Activated B cell treated with CpG ODN at 0.5 μM for 24 hours (primary cell): ENCODE data around the gene PGAM5. TPM values are rescaled to one million over a fixed set of nuclear protein-coding genes. Genes with fewer than 3 reads are reported as not detected.

Experiments used
- ATAC-seq: fragments of 200-7000 bp; cut with Tn5 transposase; one replicate; pipeline ENCODE4 v1.10.0; 2021; ENCODE audit warnings: low read depth, mild to moderate bottlenecking, moderate library complexity
- CTCF ChIA-PET: fragments of 350-600 bp; sonication (Branson Sonifier 250); formaldehyde crosslinking; loops from one replicate; lab custom pipeline; 2021; ENCODE audit warnings: antibody characterized with exemption; lab: Charles Lee
- POLR2A ChIA-PET: fragments of 350-600 bp; sonication (Branson Sonifier 250); formaldehyde crosslinking; loops from one replicate; lab custom pipeline; 2021; ENCODE audit warnings: antibody characterized with exemption; lab: Charles Lee
- DNase-seq: peaks from one replicate; pipeline ENCODE4 v3.0.0; 2022
- H3K27ac Mint-ChIP-seq: one replicate; pipeline ENCODE4 v1.8.0; 2020; ENCODE audit warnings: mixed read lengths
- H3K27me3 Mint-ChIP-seq: one replicate; pipeline ENCODE4 v1.8.0; 2021; ENCODE audit warnings: mixed read lengths
- H3K36me3 Mint-ChIP-seq: one replicate; pipeline ENCODE4 v1.8.0; 2021; ENCODE audit warnings: low read depth, mixed read lengths
- H3K4me1 Mint-ChIP-seq: one replicate; pipeline ENCODE4 v1.8.0; 2021; ENCODE audit warnings: mixed read lengths
- H3K4me3 Mint-ChIP-seq: one replicate; pipeline ENCODE4 v1.8.0; 2020; ENCODE audit warnings: mild to moderate bottlenecking, mixed read lengths
- H3K9me3 Mint-ChIP-seq: one replicate; pipeline ENCODE4 v1.8.0; 2020; ENCODE audit warnings: mixed read lengths
- intact Hi-C: fragments of 100-400 bp; cut with micrococcal nuclease; formaldehyde crosslinking; loops from one replicate; pipeline ENCODE4 v1.15.1; 2024
- total RNA-seq: library from RNA; stranded (reverse); gene quantifications from 2 replicates; pipeline ENCODE4 v1.2.3, GENCODE V29; 2022
- TF ChIP-seq, protein P1 (sequence below): fragments of 200-600 bp; IDR thresholded peaks from one replicate; pipeline ENCODE4 v1.8.0; 2022; ENCODE audit warnings: antibody characterized with exemption, mild to moderate bottlenecking

The PGAM5 gene
- total RNA-seq, 1 donor from 2014 or later, result 48.7 TPM

DNA sequence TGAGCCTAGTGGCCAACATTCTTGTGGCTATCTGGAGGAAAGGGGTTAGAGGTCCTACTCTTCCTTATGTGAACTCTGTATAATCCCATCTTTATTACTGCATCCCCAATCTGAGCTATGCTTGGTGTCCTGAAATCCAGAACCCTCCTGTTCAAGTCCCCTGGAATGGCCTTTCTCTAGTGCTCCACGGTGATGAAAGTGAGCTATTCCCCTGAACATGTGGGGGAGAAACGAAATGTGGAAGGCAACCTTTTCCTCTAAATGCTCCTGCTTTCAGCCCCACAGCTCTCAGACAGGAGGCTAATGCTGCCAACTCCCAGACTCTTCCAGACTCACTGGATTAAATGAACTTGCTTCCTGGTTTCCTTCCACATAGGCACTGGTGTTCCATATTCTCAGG is 2.5 kb upstream of the PGAM5 start:
- ChIA-PET CTCF (no interaction called here), POLR2A (interaction anchor here (0.6 kb wide), 1 partner anchor 56 kb away, joined by 5 read pairs; no protein-coding TSS in a partner anchor)
- no peaks in the 10 kb centered on the region for H3K27me3 Mint-ChIP-seq
- H3K9me3 Mint-ChIP-seq, result peaks cover 10% of the 10 kb centered on the region
- peaks cover 28% of the 10 kb centered on the region for H3K4me1 Mint-ChIP-seq
- TF ChIP-seq, protein P1, sequence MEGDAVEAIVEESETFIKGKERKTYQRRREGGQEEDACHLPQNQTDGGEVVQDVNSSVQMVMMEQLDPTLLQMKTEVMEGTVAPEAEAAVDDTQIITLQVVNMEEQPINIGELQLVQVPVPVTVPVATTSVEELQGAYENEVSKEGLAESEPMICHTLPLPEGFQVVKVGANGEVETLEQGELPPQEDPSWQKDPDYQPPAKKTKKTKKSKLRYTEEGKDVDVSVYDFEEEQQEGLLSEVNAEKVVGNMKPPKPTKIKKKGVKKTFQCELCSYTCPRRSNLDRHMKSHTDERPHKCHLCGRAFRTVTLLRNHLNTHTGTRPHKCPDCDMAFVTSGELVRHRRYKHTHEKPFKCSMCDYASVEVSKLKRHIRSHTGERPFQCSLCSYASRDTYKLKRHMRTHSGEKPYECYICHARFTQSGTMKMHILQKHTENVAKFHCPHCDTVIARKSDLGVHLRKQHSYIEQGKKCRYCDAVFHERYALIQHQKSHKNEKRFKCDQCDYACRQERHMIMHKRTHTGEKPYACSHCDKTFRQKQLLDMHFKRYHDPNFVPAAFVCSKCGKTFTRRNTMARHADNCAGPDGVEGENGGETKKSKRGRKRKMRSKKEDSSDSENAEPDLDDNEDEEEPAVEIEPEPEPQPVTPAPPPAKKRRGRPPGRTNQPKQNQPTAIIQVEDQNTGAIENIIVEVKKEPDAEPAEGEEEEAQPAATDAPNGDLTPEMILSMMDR, result no peak
- intact Hi-C loops, result no loop called here
- no peak for ATAC-seq
- H3K27ac Mint-ChIP-seq, result peak overlapping the region; percentile 46
- DNase-seq, result no peak
- peaks cover 33% of the 10 kb centered on the region for H3K36me3 Mint-ChIP-seq
- no peak overlapping the region for H3K4me3 Mint-ChIP-seq

DNA sequence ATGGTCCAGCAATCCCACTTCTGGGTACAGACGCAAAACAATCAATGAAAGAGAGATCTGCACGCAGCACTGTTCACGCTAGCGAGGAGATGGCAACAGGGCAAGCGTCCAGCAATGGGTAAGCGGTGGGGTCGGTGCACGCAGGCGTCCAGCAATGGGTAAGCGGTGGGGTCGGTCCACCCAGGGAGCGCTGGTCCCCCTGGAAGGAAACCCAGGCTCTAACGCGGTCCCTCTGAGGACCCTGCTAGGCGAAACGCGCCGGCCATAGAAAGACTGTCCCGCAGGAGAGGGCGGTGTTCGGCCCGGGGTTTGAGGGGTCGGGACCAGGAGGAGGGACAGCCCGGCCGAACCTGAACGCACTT is 618 bp upstream of the PGAM5 start:
- TF ChIP-seq, protein P1, result no peak
- POLR2A ChIA-PET, result interaction anchor here (0.6 to 1.8 kb wide), 6 partner anchors 10 to 199 kb away, joined by 3 to 8 read pairs (median 4); partner anchors contain the start of genes CHFR and GOLGA3
- intact Hi-C loops, result loop anchor here (1.0 to 5.0 kb wide), 7 partner anchors 10 to 783 kb away; partner anchors contain the start of genes CHFR, POLE, PUS1 and PXMP2
- Mint-ChIP-seq H3K36me3 (peaks cover 28% of the 10 kb centered on the region), H3K27me3 (no peaks in the 10 kb centered on the region), H3K9me3 (peaks cover 10% of the 10 kb centered on the region), H3K4me3 (peak overlapping the region; percentile 92), H3K27ac (peak overlapping the region; percentile 95), H3K4me1 (peaks cover 33% of the 10 kb centered on the region)
- DNase-seq (no peak), ATAC-seq (peak; percentile 16)
- CTCF ChIA-PET, result no interaction called here

DNA sequence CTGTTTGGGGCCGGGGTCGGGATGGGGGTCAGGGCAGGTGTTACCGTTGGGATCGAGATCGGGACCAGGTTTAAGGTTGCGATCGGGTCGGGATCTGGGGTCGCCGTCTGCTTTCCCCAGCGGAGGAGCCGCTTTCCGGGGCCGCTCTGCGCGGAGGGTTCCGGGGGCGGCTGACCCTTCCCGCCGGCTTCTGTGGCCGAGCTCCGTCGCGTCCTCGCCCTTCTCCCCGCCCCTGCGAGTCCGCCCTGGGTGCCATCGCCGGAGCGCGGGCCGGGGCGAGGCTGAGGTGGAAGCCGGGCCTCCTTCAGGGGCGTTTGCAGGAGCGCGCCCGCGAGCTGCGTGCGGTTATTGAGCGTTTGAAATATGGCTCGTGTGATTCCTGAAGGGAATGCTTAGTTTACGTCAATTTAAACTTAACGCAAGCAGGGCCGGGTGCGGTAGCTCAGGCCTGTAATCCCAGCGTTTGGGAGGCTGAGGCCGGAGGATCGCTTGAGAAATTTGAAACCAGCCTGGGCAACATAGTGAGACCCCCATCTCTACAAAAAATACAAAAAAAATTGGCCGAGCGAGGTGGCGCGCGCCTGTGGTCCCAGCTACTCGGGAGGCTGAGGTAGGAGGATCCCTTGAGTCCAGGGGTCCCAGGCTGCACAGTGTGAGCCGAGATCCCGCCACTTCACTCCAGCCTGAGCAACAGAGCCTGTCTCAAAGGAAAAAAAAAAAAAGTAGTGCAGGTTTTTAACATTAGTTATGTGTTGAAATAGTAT is 620 bp downstream of the PGAM5 start:
- CTCF ChIA-PET, result no interaction called here

DNA sequence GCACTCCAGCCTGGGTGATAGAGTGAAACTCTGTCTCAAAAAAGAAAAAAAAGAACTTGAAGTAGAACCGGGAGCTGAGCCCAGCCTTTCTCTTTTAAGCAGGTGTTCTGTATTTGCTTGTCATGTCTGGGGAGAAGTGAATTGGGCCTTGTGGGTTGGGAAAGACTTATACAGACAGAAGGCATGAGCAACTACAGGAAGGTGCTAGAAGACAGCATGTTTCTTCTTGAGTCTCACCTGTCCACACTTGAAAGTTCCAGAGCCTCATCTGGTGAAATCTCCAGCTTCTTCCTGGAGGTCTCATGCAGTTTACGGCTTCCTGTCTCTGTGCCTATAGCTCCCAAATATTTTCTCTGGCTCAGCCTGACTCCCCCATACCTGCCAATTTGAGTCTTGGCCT is 2.5 kb downstream of the PGAM5 start:
- Mint-ChIP-seq H3K27ac (no peak overlapping the region), H3K36me3 (peaks cover 42% of the 10 kb centered on the region), H3K27me3 (no peaks in the 10 kb centered on the region), H3K9me3 (peaks cover 4% of the 10 kb centered on the region), H3K4me1 (peaks cover 30% of the 10 kb centered on the region), H3K4me3 (no peak overlapping the region)
- intact Hi-C loops, result loop anchor here (5.0 kb wide), 1 partner anchor 786 kb away; the partner anchor contains the start of gene PUS1
- no peak for ATAC-seq
- TF ChIP-seq, protein P1, result no peak
- POLR2A ChIA-PET, result interaction anchor here (0.7 kb wide), 1 partner anchor 11 kb away, joined by 3 read pairs; no protein-coding TSS in a partner anchor
- CTCF ChIA-PET, result no interaction called here
- no peak for DNase-seq

More for the DNA sequence above, 620 bp downstream of the PGAM5 start:
- Mint-ChIP-seq H3K4me1 (peaks cover 33% of the 10 kb centered on the region), H3K9me3 (peaks cover 10% of the 10 kb centered on the region), H3K4me3 (peak overlapping the region; percentile 82), H3K27me3 (no peaks in the 10 kb centered on the region), H3K27ac (no peak overlapping the region), H3K36me3 (peaks cover 34% of the 10 kb centered on the region)
- intact Hi-C loops, result loop anchor here (5.0 kb wide), 1 partner anchor 784 kb away; the partner anchor contains the start of gene PUS1
- POLR2A ChIA-PET, result interaction anchor here (0.7 to 1.8 kb wide), 5 partner anchors 49 to 197 kb away, joined by 3 to 8 read pairs (median 3); partner anchors contain the start of gene GOLGA3
- ATAC-seq, result no peak
- no peak for DNase-seq
- TF ChIP-seq, protein P1, result no peak

DNA sequence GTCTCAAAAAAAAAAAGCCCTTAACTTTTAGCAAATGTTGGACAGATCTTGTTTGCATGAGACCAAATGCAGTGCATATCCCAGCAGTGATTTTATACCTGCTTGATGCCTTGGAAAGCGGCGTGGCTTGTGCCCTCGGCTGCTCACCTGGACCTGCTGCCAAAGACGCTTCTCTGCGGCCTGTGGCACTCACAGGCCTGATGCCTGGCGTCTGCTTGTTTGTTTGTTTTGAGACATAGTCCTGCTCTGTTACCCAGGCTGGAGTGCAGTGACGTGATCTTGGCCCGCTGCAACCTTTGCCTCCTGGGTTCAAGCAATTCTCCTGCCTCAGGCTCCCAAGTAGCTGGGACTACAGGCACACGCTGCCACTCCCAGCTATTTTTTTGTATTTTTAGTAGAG is 5.2 kb downstream of the PGAM5 start:
- ATAC-seq, result no peak
- intact Hi-C loops, result no loop called here
- ChIA-PET CTCF (no interaction called here), POLR2A (no interaction called here)
- no peak for DNase-seq
- no peaks in the 10 kb centered on the region for H3K9me3 Mint-ChIP-seq
- no peaks in the 10 kb centered on the region for H3K27me3 Mint-ChIP-seq
- H3K36me3 Mint-ChIP-seq, result peaks cover 53% of the 10 kb centered on the region
- no peak overlapping the region for H3K4me3 Mint-ChIP-seq
- TF ChIP-seq, protein P1, result no peak
- no peak overlapping the region for H3K27ac Mint-ChIP-seq
- peaks cover 23% of the 10 kb centered on the region for H3K4me1 Mint-ChIP-seq
